Stimulated activated CD4-positive, alpha-beta T cell treated with anti-CD3 and anti-CD28 coated beads, TNF-alpha, amount 100 ng/mL, for 1 hour (primary cell): ENCODE results near the gene CTRB2.

ENCODE experiments used
- DNase-seq, 3 donors: peaks; one replicate each; pipeline ENCODE4 v3.0.0-alpha.2; 2020; ENCODE audit warnings: low read depth in 3 of 3, low spot score in 1 of 3

The CTRB2 gene

DNA sequence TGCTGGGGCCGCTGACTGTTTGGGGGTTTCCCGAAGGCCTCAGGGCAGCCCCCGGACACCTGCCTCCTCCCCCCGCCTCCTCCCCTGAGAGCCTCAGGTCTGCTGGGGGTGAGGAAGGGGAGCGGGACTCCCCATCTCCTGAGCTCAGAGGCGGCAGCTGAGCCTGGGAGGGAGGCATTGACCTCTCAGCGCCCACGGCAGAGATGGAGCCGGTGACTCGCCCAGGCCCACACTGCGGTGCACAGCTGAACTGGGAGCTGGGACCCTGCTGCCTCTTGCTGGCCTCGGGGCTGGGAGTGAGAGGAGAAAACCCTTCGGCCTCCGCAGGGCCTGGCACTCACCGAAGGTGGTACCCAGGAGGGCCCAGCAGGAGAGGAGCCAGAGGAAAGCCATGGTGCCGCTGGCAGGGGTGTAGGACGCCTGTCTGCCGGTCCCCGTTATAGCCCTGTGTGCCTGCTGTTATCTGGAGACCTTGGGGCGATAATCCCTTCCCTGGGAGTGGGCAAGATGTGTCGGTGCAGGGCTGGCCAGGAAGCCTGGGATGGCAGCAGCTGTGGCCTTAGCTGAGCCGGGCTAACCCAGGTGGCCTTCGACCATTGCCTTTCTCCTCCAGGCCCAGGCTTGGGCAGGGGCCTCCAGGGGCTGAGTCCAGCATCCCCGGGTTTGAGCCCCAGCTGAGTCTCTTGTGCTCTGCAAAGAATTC is at the start of gene CTRB2:
CTRB2 (minus strand) TSS at position 413 of the 703 bp plus-strand sequence; CDS start at position 393, 20 bp downstream.
- no peak for DNase-seq

DNA sequence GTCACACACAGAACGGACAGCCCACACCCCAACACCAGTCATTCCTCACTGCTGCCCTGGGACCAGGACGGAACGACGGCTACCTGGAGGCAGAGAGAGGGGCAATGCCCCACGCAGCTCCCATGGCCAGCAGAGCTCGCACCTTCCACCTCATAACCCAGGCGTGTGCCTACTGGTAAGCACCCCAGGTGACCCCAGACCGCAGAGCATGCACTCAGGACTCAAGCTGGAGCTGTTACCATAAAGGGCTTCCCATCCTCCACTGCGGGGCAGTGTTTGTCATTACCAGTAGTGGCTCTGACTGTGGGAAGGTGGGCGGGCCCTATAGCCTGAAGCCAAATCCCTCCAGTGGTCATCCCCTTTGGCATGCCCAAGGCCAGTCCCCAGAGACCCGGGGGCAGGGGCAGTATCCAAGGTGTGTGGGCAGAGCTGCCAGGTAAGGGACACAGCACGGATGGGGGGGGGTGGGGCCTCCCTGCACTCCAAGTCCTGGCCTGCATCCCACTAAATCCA is 49.2 kb upstream of the CTRB2 start:
- DNase-seq = no peak

DNA sequence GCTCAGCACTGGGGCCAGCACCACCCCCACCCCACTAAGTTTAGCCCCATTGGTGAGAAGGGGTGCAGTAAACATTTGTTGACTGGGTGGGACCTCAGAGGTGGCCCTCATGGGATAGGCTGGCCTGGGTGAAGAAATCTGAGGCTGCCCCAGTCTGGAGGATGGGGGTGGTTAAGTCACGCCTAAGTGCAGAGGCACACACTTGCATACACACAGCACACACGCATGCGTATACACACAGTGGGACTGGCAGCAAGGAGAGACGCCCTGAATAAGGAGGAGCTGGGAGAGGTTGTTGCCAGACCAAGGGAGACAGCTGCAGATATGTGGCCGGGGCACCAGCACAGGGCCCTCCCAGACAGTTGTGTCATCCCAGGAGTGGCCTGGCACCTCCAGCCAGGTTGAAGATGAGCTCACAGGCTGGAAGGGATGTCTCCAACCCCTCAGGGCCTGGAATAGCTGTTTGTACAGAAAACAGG is 47.4 kb upstream of the CTRB2 start:
- no peak for DNase-seq

DNA sequence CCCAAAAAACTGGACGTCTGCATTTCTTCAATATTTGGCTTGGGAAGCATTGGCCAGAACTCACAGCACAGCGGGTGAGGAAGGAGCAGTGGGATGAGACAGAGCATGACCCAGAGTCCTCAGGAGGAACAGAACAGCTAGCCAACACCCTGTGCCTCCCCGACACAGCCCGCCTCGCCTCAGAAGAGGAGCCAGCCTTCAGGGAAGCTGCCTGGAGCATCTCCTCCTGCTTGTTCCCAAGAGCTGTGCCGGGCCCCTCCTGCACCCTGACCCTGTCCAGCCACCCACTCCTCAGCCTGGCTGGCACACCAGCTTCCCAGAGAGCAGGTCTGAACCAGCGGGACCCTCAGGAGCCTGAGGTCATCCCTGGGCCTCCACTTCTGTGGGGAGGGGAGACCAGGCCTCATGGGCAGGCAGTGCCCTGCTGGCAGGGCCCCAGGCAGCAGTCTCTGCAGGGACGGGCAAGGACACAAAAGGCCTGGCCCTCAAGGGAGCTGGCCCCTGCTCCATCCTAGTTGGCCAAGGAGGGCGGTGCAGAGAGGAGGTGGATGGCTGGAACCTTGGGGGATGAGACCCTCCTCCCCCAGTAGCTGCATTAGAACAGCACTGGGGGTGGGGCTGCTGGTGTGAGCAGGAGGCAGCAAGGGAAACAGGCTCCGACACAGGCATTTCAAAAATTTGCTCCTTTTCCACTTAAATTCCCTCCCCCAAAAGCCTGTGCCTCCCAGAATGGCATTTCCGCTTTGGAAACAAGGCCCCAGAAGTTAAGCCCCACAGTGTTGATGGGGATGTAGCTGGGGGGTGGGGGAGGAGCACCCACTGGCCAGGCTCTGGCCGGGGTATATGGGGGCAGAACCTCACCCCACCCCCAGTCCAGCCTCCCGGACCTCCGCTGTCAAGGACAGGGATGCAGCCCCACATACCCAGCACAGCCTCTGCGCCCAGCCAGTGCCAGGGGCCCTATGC is 46.3 kb upstream of the CTRB2 start:
- DNase-seq = no peak

DNA sequence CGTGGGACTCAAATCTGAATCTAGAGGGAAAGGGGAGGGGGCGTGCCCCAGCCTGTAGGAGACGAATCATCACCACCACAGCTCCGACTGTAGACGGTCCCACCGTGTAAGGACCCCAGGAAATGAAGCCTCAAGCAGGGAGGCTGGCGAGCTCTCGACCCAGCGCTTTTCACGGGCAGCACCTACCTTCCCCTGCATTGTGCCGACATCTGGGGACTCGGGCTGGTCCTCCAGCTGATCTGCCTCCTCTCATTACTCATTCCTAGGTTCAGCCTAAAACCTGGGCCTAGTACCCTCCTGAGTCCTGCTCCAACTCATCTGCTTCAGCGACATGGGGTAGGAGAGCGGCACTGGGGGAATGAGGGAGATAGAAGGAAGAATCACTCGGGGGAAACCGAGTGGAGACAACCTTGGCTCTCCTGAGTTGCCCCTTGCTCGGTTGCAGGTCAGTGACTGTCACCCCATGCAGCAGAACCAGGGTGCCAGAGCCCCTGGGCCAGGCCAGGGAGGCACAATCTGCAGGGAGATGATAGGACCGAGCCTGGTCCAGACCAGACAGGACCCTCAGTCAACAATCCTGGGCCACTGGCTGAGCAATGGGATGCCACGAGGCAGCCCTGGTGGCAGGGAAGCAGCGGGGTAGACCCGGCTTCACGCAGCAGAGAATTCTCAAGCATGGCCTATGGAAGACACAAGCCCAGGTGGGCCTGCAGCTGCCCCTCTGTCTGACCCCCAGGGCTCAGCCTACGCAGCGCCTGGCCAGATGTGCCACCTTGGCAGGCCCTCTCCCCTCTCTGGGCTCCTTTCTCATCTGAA is 45.3 kb upstream of the CTRB2 start:
- no peak for DNase-seq

DNA sequence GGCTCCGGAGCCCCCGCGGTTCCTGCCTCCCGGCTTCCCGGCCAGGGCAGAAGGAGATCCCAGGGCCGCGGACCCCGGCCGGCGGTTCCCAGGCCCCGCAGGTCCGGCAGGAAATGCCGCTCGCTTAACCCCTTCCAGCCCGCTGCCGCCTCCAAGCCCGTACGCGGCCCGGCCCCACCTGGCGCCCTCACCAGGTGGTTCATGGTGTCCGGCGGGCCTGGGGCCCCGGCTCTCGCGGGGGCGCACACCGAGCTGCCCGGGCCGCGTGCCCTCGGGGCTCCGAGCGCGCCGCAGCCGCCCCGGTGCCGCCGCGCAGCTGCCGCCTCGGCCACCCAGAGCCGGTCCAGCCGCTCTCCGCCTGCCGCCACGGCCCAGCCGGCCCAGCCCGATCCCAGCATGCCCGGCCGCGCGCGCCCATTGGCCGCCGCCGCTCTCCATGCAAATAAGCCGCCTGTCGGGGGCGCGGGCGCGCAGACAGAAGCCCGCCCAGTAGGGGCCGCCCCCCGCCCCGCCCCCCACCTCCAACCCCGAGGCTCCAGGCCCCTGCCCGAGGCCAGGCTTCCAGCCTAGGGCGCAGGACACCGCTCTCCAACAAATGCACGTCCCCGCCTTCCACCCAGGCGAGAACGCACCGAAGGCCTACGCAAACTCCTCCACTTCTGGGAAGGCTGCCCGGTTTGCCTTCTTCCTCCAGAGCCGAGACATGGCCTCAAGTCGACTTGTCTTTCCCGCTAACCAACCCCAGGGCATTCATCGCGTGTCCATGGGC is 44.5 kb upstream of the CTRB2 start, which contains the start of gene BCAR1:
BCAR1 (minus strand) TSS at position 345 of the 769 bp plus-strand sequence; CDS start at position 203, 142 bp downstream.
- no peak for DNase-seq

DNA sequence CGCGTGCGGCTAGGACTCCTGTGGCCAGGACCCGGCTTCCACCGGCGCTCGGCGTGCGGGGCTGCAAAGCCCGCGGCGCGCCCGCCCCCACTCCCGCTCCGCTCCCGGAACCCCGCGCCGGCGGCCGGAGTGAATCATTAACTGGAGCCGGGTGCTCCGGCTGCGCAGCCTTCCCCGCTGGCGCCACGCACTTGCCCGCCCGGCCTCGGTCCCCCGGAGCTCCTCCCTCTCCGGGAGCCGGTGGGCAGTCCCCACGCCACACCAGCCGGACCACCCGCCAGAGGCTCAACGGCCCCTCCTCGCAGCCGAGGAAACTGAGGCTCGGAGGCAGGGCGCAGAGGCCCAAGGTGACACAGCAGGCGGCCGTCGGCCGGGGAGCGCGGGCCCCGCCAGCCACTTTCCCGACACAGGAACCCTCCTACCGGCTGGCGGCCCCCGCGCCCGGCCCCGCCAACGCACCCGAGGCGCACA is 43.9 kb upstream of the CTRB2 start:
- no peak for DNase-seq

DNA sequence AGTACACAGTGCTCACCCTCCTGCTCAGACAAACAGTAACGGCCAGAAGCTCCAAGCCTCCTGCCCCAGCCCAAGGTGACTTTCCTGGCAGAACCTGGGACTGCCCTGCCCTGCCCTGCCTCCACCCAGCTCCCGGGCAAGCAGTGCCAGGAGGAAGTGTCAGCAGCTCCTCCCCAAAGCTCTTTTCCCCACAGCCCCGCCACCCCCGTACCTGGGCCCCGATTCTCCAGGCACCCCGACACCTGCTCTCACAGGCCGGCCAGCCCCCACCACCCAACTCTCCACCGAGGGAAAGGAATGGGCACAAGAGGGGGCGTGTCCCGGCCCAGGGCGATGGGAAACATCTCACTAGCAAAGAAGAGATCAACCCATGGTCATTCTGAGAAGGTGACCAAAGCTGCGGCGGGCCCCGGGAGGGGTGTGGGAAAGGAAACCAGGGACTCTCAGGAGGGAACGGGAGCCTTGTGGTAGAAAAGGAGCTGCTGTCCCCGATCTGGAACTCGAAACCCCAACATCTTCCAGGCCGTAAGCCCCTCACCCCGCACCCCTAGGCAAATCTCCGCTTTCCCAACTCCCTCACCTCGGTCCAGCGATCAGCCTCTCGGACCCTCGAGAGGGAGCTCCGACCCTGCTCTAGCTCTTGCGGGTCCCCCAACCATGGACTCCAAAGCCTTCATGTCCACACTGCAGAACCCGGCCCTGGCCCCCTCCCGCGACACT is 43.3 kb upstream of the CTRB2 start:
- DNase-seq = no peak

DNA sequence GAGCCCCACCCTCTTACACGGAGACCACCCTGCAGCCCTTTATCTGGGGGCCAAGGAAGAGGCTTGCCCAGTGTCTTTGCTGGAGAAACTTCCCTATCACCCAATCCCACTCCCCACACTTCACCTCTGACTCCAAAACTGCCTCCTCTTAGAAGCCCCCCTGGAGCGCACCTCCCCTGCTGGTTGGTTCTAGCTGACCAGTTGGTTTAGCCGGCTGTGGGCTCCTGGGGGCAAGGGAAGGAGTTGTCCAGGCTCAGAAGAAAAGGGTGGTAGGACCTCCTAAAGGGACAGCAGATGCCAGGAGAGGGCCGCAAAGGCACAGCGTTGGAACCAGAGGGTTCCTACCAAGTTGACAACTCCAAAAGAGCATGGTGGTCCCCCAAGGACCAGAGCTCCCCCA is 42.5 kb upstream of the CTRB2 start:
- no peak for DNase-seq

DNA sequence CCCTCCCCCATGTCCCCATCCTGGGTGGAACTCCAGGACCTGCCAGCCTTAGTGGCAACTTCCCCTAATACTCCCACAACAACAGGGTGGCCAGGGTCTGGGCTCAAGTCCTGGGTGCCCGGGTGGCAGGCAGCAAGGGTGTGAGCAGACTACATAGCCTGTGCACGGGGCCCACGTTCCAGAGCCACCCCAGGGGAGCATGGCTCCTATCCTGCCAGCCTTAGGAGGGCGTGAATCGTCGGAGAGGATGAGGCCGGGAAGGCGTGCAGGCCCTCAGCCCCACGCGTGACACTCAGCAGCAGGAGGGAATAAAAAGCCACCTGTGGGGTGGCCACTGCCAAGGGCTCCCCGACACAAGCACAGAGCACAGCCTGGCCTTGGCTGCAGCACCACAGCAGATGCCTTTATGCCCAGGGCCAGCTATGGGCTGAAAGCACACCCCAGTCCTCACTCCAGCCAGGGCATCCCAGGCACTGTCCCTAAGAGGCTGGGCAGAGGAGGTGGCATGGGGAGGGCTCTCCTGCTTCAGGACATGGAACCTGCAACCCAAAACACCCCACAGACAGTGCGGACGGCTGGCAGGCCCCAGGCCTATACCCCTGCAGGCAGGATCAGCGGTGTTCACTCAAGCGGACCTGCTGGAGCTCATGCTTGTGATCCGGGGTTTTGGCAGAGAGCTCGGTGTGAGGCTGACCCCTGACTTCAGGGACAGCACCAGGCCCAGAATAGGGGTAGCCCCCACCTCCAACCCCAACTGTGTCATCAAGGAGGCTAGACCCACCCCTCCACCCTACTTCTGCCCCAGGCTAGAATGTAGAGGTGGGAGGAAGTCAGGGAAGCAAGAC is 41.8 kb upstream of the CTRB2 start:
- DNase-seq = no peak

DNA sequence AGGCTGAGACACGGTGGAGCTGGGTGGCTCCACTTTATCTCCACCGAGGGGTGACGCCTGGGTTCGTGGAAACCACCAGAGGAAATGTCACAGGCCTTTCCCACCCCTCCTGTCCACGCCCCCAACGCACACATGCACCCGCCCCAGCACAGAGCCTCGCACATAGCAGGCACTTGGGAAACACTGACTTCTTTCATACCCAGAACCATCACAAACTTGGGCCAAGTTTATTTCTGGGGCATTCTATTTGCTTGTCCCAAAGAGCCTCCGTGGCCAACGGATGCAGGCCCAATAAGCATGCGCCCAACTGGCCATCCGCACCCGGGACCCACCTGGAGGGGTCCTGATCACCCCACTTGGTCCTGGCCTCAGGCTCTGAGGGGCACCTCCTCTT is 41.2 kb upstream of the CTRB2 start:
- DNase-seq = no peak

DNA sequence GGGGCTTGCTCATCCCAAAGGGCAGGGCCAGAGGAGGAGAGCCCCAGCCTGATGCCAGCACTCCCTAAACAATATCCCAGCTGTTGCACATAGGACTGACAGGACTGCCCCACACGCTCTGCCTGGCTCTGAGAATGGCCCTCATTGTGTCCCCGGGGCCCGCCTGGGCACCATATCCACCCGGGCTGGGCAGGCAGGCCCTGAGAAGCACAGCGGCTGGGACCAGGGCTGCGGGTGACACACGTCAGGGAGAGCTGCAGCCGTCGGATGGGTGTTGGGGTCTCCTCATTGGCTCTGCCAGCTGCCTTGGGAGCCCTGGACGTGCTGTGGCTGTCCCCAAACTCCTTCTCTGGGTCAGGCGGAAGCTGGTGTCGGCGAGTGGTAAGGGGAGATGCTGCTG is 40.3 kb upstream of the CTRB2 start:
- DNase-seq = no peak

DNA sequence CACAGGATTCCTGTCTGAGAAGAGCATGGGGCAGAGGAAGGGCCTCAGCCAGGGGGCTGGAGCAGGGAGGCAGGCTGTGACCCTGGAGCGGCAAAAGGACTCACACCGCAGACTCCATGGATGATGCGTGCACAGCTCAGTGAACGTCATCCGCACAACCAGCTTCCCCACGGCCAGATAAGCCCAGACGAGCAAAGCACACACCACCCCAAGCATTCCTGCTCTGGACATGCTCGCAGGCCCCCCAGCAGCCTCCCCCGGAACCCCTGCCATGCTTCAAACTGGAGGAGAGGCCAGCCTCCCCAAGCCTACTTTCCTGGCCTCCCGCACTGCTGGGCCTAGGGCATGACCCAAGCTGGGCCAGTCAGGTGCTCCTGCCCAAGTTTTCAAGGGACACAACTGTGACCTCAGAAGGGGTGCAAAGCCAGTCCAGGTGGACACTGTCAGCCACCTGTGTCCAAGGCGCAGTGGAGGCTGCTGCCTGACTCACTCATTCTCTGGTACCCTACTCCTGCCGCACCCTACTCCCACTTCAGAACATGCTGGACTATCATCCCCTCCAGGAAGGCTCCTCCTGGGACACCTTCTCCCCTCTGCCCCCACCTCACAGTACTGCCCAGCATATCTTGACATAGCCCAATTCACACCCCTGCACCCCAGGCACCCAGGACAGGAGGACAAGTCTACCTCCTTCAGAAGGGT is 39.7 kb upstream of the CTRB2 start:
- DNase-seq = no peak

DNA sequence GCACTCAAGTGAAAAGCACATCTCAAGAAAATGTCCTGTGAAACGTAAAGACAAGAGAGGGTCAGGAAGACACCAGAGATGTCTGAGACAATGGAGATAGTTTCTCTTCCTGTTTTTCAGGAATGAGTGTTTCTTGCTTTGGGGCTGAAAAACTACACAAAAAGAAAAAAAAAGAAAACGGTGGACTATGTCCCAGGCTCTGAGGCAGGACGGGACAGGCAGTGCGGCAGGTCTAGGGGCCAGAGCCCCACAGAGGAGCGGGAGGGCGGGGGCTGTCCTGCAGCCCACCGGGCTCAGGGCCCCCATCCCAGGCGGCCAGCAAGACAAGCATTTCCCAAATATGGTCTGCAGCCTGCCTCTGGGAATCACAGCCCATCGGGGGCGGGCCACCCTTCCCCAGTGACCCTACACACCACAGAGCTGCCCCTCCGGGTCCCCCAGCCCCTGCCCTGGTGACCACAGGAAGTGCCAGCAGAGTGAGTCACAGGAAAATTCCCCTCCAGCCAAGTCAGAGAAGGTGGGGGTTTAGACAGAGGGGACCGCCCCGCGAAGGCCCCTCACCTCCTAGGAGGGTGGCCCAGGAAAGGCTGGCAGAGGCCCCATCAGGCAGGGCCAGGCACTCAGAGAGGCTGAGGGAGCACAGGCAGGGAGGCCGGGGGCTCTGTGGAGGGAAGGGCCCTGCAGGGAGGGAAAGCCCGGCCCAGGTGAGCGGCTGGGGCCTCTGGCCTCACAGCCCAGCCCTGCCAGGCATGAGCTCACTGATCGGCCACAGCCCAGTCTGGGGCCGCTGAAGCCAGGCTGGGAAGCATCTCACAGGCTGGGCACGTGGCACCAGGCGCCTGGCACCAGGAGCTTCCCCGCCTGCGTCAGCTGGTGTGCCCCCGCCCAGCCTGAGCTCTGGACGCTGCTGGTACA is 38.1 kb upstream of the CTRB2 start:
- DNase-seq = no peak

DNA sequence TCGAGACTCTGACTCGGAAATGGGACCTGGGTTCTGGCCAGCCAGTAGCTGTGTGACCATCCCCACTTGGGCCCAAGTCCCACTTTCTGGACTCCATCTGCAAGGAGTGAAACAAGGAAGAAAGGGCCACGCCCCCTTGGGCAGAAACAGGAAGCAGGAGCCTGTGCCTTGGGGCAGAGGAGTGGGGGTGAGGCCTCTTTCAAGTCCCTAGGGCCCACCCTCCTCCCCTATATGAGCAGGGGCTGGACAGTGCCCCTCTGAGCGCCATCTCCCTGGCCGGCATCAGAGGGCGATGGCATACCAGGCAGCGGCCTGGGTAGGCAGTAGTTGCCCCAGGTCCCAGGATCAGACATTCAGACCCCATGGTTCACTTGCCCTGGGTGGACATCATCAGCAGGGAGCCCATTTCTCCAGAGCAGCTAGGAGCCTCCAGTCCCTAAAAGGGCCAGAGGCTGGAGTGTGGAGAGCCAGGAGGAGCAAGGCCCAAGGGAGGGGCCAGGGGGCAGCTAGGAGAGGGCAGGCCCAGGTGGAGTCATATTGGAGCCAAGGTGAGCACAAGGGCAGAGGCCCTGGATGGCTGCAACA is 37.4 kb upstream of the CTRB2 start:
- no peak for DNase-seq

DNA sequence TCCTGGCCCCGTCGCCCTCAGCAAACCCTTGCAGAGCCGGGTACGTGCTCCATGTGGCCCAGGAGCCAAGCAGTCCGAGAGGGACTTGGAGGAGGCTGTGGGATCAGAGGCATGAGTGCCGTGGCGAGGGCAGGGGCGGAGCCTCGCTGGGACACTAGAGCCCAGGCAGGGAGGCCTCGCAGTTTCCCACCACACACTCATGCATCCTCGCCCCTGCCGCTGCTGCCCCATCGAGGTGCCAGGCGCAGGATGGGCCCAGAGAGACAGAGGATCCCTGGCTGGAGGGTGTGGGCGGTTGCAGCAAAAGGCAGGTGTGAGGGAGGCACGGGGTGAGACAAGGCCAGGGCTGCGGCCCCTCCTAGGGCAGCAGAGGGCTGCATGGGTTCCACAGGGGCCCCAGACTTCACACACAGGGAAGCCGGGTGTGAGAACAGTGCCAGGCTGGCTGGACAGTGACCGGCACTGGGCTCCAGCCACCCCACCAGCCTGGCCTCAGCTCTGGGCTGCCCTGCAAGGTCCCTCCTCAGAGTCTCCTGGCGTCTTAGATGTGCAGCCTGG is 36.8 kb upstream of the CTRB2 start:
- no peak for DNase-seq
